GM21737 (cell line): ENCODE results near the gene HOXC12.

Experiments used
- ATAC-seq: cut with Tn5 transposase; IDR thresholded peaks from one replicate; pipeline ENCODE4 v1.9.1; 2021; ENCODE audit warnings: mild to moderate bottlenecking, moderate library complexity; ENCODE audit not compliant: unreplicated experiment

The HOXC12 gene

GRCh38 chr12:53940443-53941014, 14.2 kb upstream of the HOXC12 start:
- ATAC-seq = no peak

- no peak for ATAC-seq
These were observed 13.5 kb upstream of the HOXC12 start for GRCh38 chr12:53941187-53941586.

GRCh38 chr12:53941750-53942149, 13.0 kb upstream of the HOXC12 start:
- no peak for ATAC-seq

GRCh38 chr12:53942467-53942997, 12.2 kb upstream of the HOXC12 start:
- no peak for ATAC-seq

GRCh38 chr12:53944209-53944608, 10.5 kb upstream of the HOXC12 start:
- ATAC-seq = no peak

- ATAC-seq = no peak
These were observed 9.5 kb upstream of the HOXC12 start for GRCh38 chr12:53944907-53945847.

GRCh38 chr12:53947743-53948142, 7.0 kb upstream of the HOXC12 start:
- ATAC-seq = no peak

- no peak for ATAC-seq
These were observed 5.8 kb upstream of the HOXC12 start for GRCh38 chr12:53948650-53949593.

GRCh38 chr12:53949631-53950436, 4.9 kb upstream of the HOXC12 start:
- no peak for ATAC-seq

GRCh38 chr12:53950437-53950773, 4.3 kb upstream of the HOXC12 start:
- no peak for ATAC-seq

- no peak for ATAC-seq
These were observed 3.7 kb upstream of the HOXC12 start for GRCh38 chr12:53950789-53951576.

- no peak for ATAC-seq
These were observed 2.9 kb upstream of the HOXC12 start for GRCh38 chr12:53951577-53952334.

GRCh38 chr12:53952335-53952694, 2.4 kb upstream of the HOXC12 start:
- no peak for ATAC-seq

- no peak for ATAC-seq
These were observed 1.6 kb upstream of the HOXC12 start for GRCh38 chr12:53952871-53953734.

GRCh38 chr12:53953831-53954693, 641 bp upstream of the HOXC12 start:
- ATAC-seq = no peak

- no peak for ATAC-seq
These were observed 503 bp downstream of the HOXC12 start for GRCh38 chr12:53955036-53955775.
